ENCODE results near the gene TNNI2. TPM values are rescaled to one million over a fixed set of nuclear protein-coding genes. Genes with fewer than 3 reads are reported as not detected.

Gene TNNI2
- total RNA-seq, 1 donor from 2014 or later = 322 TPM

DNA sequence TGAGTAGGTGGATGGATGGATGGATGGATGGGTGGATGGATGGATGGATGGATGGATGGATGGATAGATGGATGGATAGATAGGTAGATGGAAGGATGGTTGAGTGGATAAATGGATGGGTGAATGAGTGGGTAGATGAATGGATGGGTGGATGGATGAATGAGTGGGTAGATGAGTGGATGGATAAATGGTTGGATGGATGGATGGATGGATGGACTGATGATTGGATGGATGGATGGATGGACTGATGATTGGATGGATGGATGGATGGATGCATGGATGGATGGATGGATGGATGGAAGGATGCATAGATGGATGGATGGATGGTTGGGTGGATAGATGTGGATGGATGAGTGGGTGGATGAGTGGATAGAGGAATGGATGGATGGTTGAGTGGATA is 17.2 kb upstream of the TNNI2 start:
- no peak for DNase-seq

DNA sequence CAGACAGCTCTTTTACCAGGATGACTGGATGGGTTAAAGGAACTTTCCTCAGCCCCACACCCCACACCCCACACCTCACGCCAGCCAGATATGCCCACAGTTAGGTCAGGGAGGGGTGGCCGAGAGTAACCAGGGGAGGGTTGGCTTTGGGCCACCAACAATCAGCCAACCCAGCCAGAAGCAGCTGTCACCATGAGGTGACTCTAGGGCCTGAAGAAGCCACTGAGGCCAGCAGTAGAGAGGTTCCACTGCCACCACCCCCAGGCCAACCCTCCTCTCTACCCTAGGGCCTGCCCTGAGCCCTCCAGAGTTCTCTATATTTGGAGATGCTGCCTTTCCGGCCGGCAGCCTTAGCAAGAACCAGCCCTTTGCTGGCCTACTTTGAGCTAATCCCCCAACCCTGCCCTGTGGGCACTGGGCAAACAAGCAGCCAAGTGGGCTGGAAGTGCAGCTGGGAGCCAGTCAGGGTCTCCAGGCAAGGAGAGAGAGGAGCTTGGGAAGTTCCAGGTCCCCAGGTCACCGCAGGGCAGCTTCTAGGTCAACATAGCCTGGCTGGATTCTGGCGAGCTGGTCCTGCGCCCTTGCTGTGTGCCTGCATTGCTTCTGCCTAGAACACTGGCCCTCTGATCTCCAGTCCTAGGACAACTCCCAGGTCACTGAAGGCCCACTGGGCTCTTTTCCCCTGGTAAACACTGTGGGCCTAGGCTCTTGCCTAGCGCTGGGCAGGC is 16.0 kb upstream of the TNNI2 start:
- DNase-seq = no peak

DNA sequence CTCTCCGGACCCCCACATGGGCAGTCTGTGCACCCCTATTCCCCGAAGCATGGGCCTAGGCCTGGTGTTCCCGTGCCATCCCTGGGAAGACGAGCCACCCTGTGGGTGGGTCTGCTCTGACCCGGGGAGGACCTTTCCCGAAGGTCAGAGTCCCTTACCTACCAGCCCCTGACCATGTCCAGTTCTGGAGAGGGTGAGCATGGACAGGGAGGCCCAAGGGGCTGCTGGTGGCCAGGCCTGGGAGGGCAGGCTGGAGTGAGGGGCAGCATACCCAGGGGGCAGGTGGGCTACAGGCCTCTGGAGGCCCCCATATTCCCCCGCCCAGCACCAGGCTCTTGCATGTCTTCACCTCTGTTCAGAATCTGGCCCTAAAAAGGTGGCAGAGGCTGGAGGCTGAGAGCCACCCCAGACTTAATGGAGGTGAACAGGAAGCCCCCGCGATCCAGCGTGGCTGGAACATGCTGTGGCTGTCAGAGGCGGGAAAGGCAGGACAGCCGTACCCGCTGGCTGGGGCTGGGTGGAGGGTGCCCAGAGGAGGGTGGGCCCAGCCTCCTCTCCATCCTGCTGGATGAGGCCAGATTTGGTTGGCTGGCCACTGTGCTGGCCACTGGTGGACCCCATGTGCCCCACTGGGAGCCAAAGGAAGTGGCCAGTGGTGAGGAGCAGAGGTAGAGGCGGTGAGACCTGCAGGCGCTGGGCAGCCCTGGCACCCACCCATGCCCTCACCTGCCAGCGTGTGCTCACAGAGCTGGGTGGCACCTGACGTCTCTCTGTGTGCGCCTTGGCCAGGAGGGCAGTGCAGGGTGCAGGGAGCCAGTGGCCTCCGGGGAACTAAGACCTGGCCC is 15.2 kb upstream of the TNNI2 start:
- DNase-seq = no peak

DNA sequence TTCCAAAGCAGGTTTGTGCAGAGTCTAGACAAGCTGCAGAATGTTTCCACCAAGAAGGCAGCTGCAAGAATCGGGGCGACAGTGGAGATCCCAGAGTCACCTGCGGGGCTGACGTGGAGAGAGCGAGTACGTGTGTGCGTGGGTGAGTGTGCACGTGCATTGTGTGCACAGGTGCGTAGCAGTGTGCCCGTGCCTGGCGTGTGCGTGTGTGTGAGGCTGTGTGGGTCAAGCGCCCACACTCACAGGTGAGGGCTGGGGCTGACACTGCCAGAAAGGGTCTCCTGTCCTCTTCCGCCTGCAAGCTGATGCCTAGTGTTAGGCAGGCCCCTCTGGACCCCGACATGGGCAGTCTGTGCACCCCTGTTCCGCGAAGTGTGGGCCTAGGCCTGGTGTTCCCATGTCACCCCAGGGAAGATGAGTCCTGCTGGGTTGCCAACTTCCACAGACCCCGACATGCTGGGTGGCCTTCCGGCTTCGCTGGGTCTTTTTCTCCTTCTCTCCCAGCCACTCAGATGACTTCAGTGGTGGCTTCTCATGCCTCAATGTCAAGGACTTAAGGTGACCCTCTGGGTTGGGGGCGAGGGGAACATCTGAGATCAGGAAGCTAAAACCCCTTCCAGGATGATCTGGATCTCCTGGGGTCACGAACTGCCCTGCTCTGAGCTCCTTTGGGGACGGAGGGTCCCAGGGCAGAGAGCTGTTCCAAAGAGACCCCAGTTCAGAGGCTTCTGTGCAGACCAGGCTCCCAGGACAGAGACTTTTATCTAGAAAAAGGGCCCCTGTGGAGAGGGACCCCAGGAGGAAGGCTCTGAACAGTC is 14.4 kb upstream of the TNNI2 start:
- no peak for DNase-seq

DNA sequence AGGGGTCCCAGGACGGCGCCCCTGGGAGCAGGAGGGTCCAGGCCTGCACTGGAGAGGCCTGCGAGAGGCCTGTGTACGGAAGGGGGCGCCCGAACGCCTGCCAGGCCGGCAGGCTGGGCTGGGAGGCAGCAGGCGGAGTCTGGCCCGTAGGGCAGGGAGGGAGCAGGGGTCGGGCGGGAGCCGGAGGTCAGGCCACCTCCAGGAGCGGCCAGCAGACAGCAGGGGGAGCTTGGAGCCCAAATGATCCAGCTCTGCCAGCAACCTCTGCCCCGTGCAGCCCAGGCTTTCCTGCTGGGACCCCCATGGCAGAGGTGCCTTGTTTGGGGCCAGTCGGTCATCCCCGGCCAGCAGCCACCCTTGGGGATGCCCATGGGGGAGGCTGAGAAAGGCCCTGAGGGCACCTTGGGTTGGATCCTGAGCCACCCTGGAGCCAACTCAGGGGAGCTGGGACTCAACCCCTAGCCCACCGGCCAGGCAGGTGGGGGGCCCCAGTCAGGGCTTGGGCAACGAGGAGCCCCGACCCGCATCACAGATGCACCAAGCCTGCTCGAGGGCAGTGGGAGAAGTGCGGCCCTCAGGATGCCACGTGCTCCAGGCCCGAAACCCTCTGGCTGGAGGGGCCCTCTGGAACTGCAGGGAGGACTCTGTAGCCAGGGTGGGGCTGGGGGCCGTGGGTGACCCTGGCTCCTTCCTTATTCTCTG is 13.6 kb upstream of the TNNI2 start:
- no peak for DNase-seq

DNA sequence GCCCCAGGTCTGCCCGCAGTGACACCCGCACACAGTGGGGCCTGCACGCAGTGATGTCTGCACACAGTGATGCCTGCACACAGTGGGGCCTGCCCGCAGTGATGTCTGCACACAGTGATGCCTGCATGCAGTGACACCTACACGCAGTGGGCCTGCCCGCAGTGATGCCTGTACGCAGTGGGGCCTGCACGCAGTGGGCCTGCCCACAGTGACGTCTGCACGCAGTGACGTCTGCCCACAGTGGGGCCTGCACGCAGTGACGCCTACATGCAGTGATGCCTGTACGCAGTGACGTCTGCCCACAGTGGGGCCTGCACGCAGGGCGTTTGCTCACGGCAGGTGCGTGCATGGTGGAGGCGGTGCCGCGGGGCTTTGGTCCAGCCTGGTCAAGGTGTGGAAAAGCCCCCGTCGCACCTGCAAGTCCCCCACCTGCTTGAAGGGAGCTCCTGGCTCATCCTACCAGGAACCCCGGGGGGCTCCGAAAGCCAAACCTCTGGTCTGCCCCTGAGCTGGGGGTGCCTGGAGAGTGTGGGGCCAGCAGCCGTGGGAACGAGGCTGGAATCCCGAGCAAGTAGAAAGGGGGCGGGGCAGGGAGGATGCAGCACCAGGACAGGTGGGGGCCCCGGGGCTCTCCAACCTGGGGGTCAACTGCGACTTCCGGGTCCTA is 12.9 kb upstream of the TNNI2 start:
- no peak for DNase-seq

DNA sequence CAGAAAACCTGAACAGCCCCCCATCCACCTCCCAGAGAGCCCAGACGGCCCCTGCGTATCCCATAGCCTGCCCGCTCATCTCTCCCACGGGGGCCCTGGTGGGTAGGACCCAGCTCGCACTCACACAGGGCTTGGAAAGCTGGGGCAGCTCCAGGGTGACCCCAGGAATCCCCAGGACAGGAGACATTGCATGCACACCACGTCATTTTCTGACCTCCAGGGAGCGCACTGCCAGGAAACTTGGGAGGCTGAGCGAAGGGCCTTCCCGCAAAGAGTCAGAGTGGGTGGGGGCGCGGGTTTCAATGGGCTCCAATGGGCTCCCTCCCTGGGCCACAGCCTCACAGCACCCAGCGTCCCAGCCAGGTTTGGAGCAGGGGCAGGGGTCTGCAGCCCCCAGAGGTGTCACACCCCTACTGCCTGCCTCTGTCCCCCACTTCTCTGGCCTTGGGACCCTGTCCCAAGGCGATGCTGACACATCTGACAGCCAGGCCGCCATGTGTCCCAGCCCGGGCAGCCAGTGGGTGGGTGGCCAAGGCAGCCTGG is 12.2 kb upstream of the TNNI2 start:
- DNase-seq = no peak

DNA sequence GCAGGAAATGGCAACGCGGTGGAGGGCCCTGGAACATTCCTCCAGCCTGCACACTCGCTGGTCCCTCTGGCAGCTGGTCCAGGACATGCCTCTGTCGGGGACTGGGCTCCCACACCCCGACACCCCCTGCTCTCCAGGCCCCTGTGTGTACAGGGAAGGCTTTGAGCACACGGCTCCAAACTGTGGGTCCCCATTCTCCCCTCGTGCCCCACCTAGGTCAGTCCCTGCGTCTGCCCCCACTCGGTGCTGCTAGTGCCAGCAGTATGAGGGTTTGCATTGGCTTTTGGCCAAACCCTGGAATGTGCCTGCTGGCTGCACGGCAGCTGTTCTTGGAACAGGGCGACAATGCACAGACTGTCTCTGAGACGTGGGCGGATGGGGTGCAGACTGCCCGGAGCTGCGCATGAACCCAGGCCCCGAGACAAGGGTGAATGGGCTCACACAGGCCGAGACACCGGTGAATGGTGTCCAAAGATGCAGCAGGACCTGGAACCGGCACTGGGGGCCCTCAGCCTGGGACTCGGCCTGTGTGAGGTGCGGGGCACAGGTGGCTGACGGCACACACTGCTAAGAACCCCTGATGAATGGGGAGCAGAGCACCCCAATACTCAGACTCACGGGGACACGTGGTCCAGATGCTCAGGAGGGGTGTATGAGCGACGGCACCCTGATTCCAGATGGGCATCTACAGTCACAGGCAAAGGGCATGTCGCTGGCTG is 11.5 kb upstream of the TNNI2 start:
- peak; percentile 48 for DNase-seq

DNA sequence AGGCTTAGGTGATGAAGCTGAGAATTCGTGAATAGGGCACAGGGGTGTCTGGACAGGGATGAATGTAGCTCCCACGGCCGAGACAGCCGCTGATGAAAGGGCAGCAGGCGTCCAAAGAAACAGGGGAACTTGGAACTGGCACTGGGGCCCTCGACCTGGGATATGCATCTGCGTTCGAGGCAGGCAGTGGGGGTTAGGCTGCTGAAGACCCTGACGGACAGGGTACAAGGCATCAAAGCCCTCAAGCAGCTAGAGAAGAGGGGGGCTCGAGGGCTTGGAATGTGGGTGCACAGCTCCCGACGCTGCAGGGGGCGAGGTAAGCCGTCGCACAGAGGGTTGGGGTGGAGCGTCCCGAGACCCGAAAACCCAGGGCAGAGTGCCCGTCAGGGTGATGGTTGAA is 10.8 kb upstream of the TNNI2 start:
- DNase-seq = no peak

DNA sequence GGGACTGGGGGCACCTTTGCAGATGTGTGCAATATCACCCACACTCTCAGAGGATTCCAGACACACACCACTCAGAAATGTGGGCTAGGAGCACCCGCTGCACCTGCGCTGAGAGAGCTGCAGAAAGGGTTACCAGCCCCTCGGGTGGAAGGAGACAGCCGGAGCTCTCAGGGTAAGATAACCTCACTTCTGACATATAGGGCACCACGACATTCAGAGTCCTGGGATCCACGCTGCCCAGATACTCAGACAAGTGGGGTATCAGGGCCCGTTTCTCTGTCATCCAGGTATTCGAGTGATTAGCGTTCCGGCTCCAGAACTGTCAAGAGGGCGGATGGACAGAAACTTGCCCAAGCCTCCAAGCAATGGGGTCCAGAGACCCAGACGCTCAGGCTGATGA is 10.2 kb upstream of the TNNI2 start:
- DNase-seq = no peak

DNA sequence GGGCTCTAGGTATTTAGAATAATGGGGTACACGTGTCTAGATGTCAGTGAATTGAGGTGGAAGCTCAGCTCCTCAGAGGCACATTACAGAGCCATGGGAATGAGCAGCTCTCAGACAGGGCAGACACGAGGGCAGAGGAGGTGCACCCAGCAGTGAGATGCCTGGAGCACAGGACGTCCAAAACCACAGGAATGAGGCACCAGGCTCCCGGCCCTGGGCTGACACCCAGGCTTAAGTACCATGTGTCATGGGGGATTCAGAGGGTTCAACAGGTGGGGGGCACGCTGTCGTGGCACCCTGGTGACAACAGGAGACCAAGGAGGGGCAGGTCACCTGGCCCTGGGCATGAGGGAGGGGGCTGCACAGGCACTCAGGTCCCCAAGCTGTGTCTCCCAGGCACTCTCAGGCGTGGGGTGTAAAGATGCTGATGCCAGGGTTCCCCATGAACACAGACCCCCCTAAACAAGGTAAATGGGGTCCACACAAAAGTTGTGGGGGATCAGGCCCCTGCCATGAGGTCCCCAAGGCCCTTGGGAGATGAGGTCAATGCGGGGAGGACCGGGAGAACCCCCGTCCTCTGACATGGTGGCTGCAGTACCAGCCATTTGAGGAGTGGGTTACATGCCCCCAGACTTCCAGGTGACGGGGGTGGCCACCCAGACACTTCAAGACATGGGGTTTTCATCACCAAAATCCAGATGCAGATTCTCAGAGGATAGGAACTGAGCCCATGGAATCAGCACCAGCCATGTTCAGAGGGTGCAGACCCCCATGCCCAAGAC is 9.6 kb upstream of the TNNI2 start:
- DNase-seq = no peak

DNA sequence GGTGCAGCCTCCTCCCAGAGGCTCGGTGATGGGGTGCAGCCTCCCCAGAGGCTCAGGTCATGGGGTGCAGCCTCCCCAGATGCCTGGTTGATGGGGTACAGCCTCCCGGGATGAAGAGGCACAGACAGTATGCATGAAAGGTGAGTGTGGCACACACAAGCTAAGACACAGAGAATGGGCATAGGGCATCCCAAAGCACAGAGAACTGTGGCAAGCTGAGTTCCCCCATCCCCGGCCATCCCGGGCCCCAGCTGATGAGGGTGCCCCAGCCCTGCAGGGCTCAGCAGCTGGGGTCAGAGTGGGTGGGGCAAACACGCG is 8.8 kb upstream of the TNNI2 start:
- DNase-seq = no peak

DNA sequence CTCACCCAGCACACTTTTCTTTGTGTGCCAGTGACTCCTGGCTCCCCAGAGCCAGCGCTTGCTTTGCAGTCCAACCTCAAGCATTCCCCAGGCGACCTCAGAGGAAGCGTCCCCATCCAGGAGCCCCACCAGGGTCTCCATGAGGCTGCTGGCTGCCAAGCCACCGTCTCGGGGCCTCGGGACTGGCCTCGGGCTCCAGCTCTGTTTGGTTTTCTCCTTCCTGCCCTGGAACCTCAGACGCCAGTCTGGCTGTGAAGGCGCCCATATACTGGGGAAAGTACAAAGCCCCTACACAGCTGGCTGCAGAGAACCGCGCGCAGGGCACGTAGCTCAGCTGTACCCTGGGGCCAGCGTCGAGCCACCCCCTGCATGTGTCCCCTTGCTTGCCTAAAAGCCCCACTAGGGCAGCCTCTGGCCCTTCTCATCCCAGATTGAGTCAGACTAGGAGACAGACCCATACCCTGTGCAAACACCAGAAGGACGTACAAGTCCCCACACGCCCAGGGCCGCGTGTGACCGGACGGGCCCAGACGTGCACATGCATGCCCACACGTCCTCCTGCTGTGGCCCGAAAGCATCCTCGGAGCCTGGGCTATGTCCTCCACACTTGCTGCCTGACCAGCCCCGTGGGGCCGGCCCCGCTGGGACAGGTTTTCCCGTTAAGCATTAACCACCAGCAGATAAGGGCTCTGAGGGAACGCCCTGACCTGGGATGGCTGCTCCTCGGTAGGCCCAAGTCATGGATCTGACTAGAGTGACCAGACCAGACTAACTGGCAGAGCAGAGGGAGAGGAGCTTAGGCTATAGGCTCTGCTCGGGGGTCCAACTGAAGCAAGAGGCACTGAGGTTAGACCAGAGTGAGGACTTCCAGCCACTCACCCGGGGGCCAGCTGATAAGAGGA is 8.2 kb upstream of the TNNI2 start:
- no peak for DNase-seq

DNA sequence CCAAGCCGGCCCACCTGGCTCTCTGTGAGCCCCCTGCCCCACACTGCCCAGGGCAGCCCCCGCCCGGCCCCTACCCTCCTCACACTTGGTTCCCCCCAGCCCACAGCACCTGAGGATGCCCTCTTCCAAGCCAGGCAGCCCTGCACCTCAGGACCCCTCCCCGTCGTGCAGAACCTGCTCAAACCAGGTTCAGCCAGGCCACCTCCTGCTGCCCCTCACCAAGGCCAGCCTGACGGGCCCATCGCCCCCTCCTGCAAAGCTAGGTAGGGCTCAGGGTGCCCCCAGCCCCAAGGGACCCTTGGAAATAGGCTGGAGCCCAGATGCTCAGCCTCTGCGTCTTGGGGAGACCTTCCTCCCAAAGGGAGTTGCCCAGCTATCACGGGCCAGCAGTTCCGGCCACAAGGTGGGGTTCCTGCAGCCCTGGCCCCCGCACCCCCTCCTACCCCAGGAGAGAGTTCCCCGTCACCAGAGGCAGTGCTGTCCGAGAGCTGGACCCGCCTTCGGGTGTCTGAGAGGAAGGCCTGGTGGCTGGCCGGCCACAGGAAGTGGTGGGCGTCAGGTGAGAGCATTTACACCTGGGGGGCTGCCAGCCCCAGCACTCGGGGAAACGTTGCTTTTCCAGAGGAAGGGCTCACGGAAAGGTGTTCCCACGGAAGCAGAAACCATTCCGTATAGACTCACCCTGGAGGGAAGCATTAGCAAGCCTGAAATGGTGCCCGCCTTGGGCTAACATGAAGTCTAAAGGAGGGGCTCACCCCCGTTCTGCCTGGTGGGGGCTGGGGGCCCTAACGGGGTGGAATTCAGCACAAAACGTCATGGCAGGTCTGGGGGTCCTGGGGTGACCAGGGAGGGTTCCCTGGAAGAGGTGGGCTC is 7.2 kb upstream of the TNNI2 start:
- DNase-seq = no peak

DNA sequence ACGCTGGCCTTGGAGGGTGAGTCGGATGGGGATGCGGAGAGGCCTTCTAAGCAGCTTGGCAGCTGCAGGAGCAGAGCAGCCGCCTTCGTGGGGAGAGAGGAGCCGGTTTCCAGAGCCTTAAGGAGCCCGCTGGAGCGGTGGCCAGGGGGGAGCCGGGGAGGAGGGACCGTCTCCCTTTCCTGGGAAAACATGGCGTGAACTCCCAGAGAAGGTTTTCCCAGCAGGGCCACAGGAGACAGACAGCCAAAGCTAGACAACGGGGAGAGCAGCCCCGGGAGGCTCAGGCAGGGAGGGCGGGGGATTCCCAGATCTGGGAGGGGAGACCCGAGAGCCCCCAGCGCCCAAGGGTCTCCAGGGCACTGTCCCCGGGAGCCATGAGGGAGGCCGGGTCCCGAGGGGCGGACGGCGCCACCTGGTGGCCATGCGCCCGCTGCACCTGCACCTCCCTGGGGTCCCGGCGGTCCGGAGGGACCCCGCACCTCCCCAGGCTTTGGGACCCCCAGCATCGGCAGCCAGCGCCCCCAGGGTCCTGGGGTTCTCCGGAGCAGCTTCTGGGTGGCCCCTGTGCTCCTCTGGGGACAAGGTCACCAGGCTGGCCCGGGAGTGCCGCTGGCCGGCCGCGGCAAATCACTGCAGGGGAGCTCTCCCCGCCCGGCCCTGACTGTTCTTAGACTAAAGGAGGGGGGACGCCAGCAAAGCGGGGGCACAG is 6.4 kb upstream of the TNNI2 start:
- DNase-seq = no peak

DNA sequence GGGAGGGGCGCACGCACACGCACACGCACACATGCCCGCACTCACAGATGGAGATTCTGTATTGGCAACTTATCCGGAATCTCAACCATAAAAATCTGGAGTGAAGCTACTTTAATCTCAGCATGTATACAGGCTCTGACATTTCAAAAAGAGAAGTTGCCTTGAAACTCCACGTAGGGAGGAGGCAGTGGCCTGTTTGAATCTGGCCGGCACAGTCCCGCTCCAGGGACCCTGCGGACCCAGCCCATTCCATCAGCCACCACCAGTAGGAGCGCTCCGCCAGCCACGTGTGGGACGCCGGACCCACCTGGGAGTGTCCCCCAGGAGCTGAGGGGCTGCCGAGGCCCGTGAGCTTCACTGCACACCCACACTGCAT is 5.9 kb upstream of the TNNI2 start:
- DNase-seq = no peak

DNA sequence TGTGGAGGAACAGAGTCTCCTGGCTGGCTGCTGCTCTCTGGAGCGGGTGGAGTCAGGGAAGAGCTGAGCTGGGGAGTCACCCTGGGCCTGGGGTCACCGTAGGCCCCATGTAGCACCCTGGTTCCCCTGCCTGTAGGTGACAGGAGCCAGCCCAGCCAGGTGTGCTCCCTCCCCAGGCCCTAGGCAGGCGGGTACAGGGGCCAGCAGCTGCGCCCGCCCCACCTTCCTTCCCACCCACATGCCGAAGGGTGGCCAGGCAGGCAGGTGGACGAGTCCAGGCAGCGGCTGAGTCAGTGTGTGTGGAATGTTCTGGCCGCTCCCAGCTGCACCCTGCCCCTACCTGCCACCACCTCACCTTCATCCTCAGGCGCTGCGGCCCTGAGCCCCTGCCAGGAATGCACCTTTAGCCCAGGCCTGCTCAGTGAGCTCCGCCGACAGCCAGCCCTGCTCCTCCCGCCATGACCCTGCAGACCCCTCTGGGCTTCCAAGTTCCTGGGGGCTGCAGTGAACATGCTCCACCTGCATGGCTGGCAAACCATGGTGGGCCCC is 4.6 kb upstream of the TNNI2 start:
- DNase-seq = no peak

All from skin of body (tissue), 2 donors.